ENCODE data around the gene CELF1. TPM values are rescaled to one million over a fixed set of nuclear protein-coding genes. Genes with fewer than 3 reads are reported as not detected.
A peak's percentile ranks its signal among the peaks of the same experiment; 100 is the strongest.

CELF1 gene
- polyA plus RNA-seq, 1 of the 3 experiments (the other 2 are of a cell fraction) = 47.5 TPM

- H2AFZ ChIP-seq (ENCODE audit: low read depth) = no peak overlapping the region
- peaks cover 36% of the 10 kb centered on the region for H4K20me1 ChIP-seq (ENCODE audit: insufficient read depth)
- H3F3A ChIP-seq (replicated peaks; ENCODE audit: insufficient read depth) = peaks cover 11% of the 10 kb centered on the region
- H3K27ac ChIP-seq (ENCODE audit: low read depth in 2 of 2, low read length in 1 of 2) = peak overlapping the region in 1 of 2 experiments; percentile 68; a peak in 3 of 4 replicates
- peaks cover 19 to 25% of the 10 kb centered on the region in 2 experiments; a peak in 3 of 4 replicates for H3K4me1 ChIP-seq (ENCODE audit: control insufficient read depth in 1 of 2, insufficient read depth in 2 of 2, low read depth in 1 of 2, low read length in 1 of 2)
- H3K27me3 ChIP-seq (ENCODE audit: insufficient read depth) = no peaks in the 10 kb centered on the region
- H3K9me2 ChIP-seq = no peaks in the 10 kb centered on the region
- H3K4me2 ChIP-seq = 0 out of 2 replicates have a peak overlapping the region, but pooled peaks have one; percentile 15
- TF ChIP-seq CHD2 (IDR thresholded peaks at IDR 0.05; ENCODE audit: low read length, partially characterized antibody) (no peak), USF1 (IDR thresholded peaks at IDR 0.05; ENCODE audit: borderline replicate concordance, low read depth) (no peak), PBX3 (IDR thresholded peaks at IDR 0.05) (no peak), NFIC (IDR thresholded peaks at IDR 0.05; ENCODE audit: borderline replicate concordance) (peak; percentile 28; the same call in 1 of the 2 replicates)
- TF ChIP-seq, protein P1, sequence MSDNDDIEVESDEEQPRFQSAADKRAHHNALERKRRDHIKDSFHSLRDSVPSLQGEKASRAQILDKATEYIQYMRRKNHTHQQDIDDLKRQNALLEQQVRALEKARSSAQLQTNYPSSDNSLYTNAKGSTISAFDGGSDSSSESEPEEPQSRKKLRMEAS (IDR thresholded peaks at IDR 0.05; ENCODE audit: low read depth) = no peak
- 61% methylated on average over 2 of the region's 4 CpGs for WGBS (ENCODE audit: low lambda C conversion rate)
- no peak overlapping the region for H3K4me3 ChIP-seq (ENCODE audit: low read depth in 2 of 2, low read length in 1 of 2)
- peak; percentile 57 for DNase-seq
- H3K9ac ChIP-seq = no peak overlapping the region
- POLR2A ChIA-PET = interaction anchor here (1.0 kb wide), 1 partner anchor 112 kb away, joined by 3 read pairs; the partner anchor contains the start of genes KBTBD4 and NDUFS3
- peaks cover 72% of the 10 kb centered on the region for H3K79me2 ChIP-seq (ENCODE audit: insufficient read depth)
- H3K36me3 ChIP-seq (replicated peaks in 1 of 2; ENCODE audit: control insufficient read depth in 1 of 2, insufficient read depth in 2 of 2, low read length in 1 of 2) = peaks cover 53 to 60% of the 10 kb centered on the region in 2 experiments
- H3K9me3 ChIP-seq = no peaks in the 10 kb centered on the region
- CTCF ChIA-PET = interaction anchor here (0.6 to 3.1 kb wide), 2 partner anchors 12 to 350 kb away, joined by 3 to 14 read pairs; no protein-coding TSS in a partner anchor
These were observed 86.2 kb downstream of the CELF1 start for GRCh38 chr11:47466701-47467250.

GRCh38 chr11:47466201-47466600 lies 86.7 kb downstream of the CELF1 start:
- no peaks in the 10 kb centered on the region for H3K9me3 ChIP-seq
- WGBS (ENCODE audit: low lambda C conversion rate) = 62% methylated on average over 5 of the region's 5 CpGs
- CTCF ChIA-PET = interaction anchor here (0.6 to 3.1 kb wide), 3 partner anchors 8 to 351 kb away, joined by 3 to 14 read pairs (median 3); no protein-coding TSS in a partner anchor
- TF ChIP-seq RFX5 (IDR thresholded peaks at IDR 0.05; ENCODE audit: low read length) = no peak
- TF ChIP-seq USF1 (IDR thresholded peaks at IDR 0.05; ENCODE audit: borderline replicate concordance, low read depth) = no peak
- TF ChIP-seq, protein P1 (IDR thresholded peaks at IDR 0.05; ENCODE audit: low read depth) = no peak
- TF ChIP-seq EP300 (IDR thresholded peaks at IDR 0.05; ENCODE audit: borderline replicate concordance in 1 of 2, low read depth in 1 of 2, low read length in 1 of 2) = no peak
- TF ChIP-seq YY1 (IDR thresholded peaks at IDR 0.05; ENCODE audit: low read depth) = no peak
- TF ChIP-seq, protein P2, sequence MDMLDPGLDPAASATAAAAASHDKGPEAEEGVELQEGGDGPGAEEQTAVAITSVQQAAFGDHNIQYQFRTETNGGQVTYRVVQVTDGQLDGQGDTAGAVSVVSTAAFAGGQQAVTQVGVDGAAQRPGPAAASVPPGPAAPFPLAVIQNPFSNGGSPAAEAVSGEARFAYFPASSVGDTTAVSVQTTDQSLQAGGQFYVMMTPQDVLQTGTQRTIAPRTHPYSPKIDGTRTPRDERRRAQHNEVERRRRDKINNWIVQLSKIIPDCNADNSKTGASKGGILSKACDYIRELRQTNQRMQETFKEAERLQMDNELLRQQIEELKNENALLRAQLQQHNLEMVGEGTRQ (IDR thresholded peaks at IDR 0.05; ENCODE audit: borderline replicate concordance, low read depth, low read length) = no peak
- no peak for TF ChIP-seq RAD21 (IDR thresholded peaks at IDR 0.05; ENCODE audit: low read length)
- H3K27me3 ChIP-seq (ENCODE audit: insufficient read depth) = no peaks in the 10 kb centered on the region
- H4K20me1 ChIP-seq (ENCODE audit: insufficient read depth) = peaks cover 36% of the 10 kb centered on the region
- no peak overlapping the region for H2AFZ ChIP-seq (ENCODE audit: low read depth)
- POLR2A ChIA-PET = interaction anchor here (1.0 kb wide), 1 partner anchor 113 kb away, joined by 3 read pairs; the partner anchor contains the start of genes KBTBD4 and NDUFS3
- H3K9me2 ChIP-seq = no peaks in the 10 kb centered on the region
- H3K79me2 ChIP-seq (ENCODE audit: insufficient read depth) = peaks cover 72% of the 10 kb centered on the region
- H3K4me1 ChIP-seq (ENCODE audit: control insufficient read depth in 1 of 2, insufficient read depth in 2 of 2, low read depth in 1 of 2, low read length in 1 of 2) = peaks cover 19 to 25% of the 10 kb centered on the region in 2 experiments; a peak in 3 of 4 replicates
- peaks cover 11% of the 10 kb centered on the region for H3F3A ChIP-seq (replicated peaks; ENCODE audit: insufficient read depth)
- H3K9ac ChIP-seq = no peak overlapping the region
- peak overlapping the region in 1 of 2 experiments; percentile 68; a peak in 3 of 4 replicates for H3K27ac ChIP-seq (ENCODE audit: low read depth in 2 of 2, low read length in 1 of 2)
- peaks cover 47 to 54% of the 10 kb centered on the region in 2 experiments for H3K36me3 ChIP-seq (replicated peaks in 1 of 2; ENCODE audit: control insufficient read depth in 1 of 2, insufficient read depth in 2 of 2, low read length in 1 of 2)
- no peak for DNase-seq
- no peak overlapping the region for H3K4me3 ChIP-seq (ENCODE audit: low read depth in 2 of 2, low read length in 1 of 2)
- no peak overlapping the region for H3K4me2 ChIP-seq
